PC-9 (cell line): ENCODE results near the gene PLXND1. TPM values are rescaled to one million over a fixed set of nuclear protein-coding genes. Genes with fewer than 3 reads are reported as not detected.

Source experiments
- BruUV-seq: library from RNA; stranded (reverse); fragments of 400-500 nt; replicated peaks from 2 replicates; lab custom pipeline; 2021; lab: Mats Ljungman, UMichigan
- CTCF ChIA-PET: fragments of 300-600 bp; sonication (Branson Sonifier 250); formaldehyde crosslinking; loops from one replicate; lab custom pipeline; 2022; ENCODE audit warnings: antibody characterized with exemption; lab: Charles Lee
- POLR2A ChIA-PET: fragments of 300-600 bp; sonication (Branson Sonifier 250); formaldehyde crosslinking; loops from one replicate; lab custom pipeline; 2022; ENCODE audit warnings: antibody characterized with exemption; ENCODE audit not compliant: unreplicated experiment; lab: Charles Lee
- DNase-seq, 2 experiments: peaks; one replicate each; pipeline versions ENCODE4 v3.0.0 to v3.0.0-alpha.2; 2015 to 2022; ENCODE audit warnings: mixed read lengths in 1 of 2
- H2AFZ ChIP-seq: fragments of 200-600 bp; sonication (generic); 2 replicates; pipeline ENCODE4 v1.8.1; 2017; ENCODE audit warnings: antibody characterized with exemption
- H3F3A ChIP-seq: fragments of 200-600 bp; sonication (generic); 2 replicates; pipeline ENCODE4 v1.8.1; 2017; ENCODE audit warnings: antibody characterized with exemption, mild to moderate bottlenecking, low read depth; ENCODE audit not compliant: insufficient read depth
- H3K27ac ChIP-seq: fragments of 200-600 bp; sonication (generic); 2 replicates; pipeline ENCODE4 v1.6.1; 2016; ENCODE audit warnings: mixed run types
- H3K27me3 ChIP-seq: fragments of 200-600 bp; sonication (generic); 2 replicates; pipeline ENCODE4 v1.6.1; 2016; ENCODE audit warnings: low read depth, mixed run types; ENCODE audit not compliant: insufficient read depth
- H3K36me3 ChIP-seq: fragments of 200-600 bp; sonication (generic); 2 replicates; pipeline ENCODE4 v1.6.1; 2016; ENCODE audit warnings: low read depth, mixed run types
- H3K4me1 ChIP-seq: fragments of 200-600 bp; sonication (generic); replicated peaks from 2 replicates; pipeline ENCODE4 v1.6.1; 2016; ENCODE audit warnings: mixed run types; ENCODE audit not compliant: insufficient read depth
- H3K4me2 ChIP-seq: fragments of 200-600 bp; sonication (generic); 2 replicates; pipeline ENCODE4 v1.6.1; 2017; ENCODE audit warnings: mixed run types
- H3K4me3 ChIP-seq: fragments of 200-600 bp; sonication (generic); 2 replicates; pipeline ENCODE4 v1.6.1; 2016; ENCODE audit warnings: mixed run types
- H3K79me2 ChIP-seq: fragments of 200-600 bp; sonication (generic); 2 replicates; pipeline ENCODE4 v1.6.1; 2017; ENCODE audit warnings: low read depth, mixed run types
- H3K9me2 ChIP-seq: fragments of 200-600 bp; sonication (generic); 2 replicates; pipeline ENCODE4 v1.8.1; 2017; ENCODE audit warnings: mild to moderate bottlenecking; ENCODE audit not compliant: insufficient read depth
- H3K9me3 ChIP-seq: fragments of 200-600 bp; sonication (generic); 2 replicates; pipeline ENCODE4 v1.8.1; 2016; ENCODE audit warnings: low read depth; ENCODE audit not compliant: insufficient read depth
- H4K20me1 ChIP-seq: fragments of 200-600 bp; sonication (generic); 2 replicates; pipeline ENCODE4 v1.8.1; 2017; ENCODE audit not compliant: insufficient read depth
- EZH2 ChIP-seq: fragments of 200-600 bp; sonication (generic); IDR thresholded peaks from 2 replicates; pipeline ENCODE4 v1.8.0; 2017; ENCODE audit warnings: antibody characterized with exemption, low read depth
- intact Hi-C: fragments of 100-400 bp; cut with micrococcal nuclease; formaldehyde crosslinking; loops from one replicate; pipeline ENCODE4 v1.10.0; 2022; ENCODE audit not compliant: unreplicated experiment
- total RNA-seq: library from RNA; stranded (reverse); gene quantifications from 2 replicates; pipeline ENCODE4 v1.2.3, GENCODE V29; 2021
- TF ChIP-seq, protein P1 (sequence below): fragments of 200-600 bp; sonication (generic); conservative IDR thresholded peaks from 2 replicates; pipeline ENCODE4 v1.6.1; 2017; ENCODE audit warnings: mixed run types, antibody characterized with exemption, mild to moderate bottlenecking, moderate library complexity

PLXND1 gene
- total RNA-seq, 1 experiment from 2014 or later: 44.4 TPM

DNA sequence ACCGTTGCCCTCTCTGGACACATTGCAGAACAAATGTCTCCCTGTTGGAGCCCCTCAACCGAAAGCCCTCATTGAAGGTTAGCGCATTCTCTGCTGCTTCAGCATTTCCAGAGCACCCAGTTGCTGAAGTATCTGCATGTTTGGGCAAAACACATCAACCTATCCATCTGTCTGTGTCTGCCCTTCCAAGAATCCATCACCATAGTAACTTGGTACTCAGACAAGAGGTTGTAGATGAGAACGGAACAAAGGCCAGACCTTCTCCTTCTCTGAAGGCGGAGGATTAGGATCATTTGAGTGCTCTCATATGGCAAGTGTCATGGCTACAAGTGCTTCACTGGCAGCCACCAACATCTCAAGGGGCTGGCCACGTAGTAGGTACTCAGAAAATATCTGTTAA is 101.1 kb downstream of the PLXND1 start:
- Histone ChIP-seq H3K36me3 (no peaks in the 10 kb centered on the region), H3K4me2 (no peak overlapping the region), H3K4me3 (no peak overlapping the region), H3K9me2 (no peaks in the 10 kb centered on the region), H4K20me1 (no peaks in the 10 kb centered on the region), H3K27ac (no peak overlapping the region), H3F3A (no peaks in the 10 kb centered on the region), H2AFZ (no peak overlapping the region), H3K4me1 (no peaks in the 10 kb centered on the region), H3K79me2 (no peaks in the 10 kb centered on the region), H3K27me3 (no peaks in the 10 kb centered on the region), H3K9me3 (no peaks in the 10 kb centered on the region)
- intact Hi-C loops: no loop called here
- ChIA-PET POLR2A (no interaction called here), CTCF (no interaction called here)
- TF ChIP-seq, protein P1, sequence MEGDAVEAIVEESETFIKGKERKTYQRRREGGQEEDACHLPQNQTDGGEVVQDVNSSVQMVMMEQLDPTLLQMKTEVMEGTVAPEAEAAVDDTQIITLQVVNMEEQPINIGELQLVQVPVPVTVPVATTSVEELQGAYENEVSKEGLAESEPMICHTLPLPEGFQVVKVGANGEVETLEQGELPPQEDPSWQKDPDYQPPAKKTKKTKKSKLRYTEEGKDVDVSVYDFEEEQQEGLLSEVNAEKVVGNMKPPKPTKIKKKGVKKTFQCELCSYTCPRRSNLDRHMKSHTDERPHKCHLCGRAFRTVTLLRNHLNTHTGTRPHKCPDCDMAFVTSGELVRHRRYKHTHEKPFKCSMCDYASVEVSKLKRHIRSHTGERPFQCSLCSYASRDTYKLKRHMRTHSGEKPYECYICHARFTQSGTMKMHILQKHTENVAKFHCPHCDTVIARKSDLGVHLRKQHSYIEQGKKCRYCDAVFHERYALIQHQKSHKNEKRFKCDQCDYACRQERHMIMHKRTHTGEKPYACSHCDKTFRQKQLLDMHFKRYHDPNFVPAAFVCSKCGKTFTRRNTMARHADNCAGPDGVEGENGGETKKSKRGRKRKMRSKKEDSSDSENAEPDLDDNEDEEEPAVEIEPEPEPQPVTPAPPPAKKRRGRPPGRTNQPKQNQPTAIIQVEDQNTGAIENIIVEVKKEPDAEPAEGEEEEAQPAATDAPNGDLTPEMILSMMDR: no peak
- no peak for TF ChIP-seq EZH2
- DNase-seq: no peak
- no TSS peak for BruUV-seq

Other genes with a start within 250 kb of the PLXND1 start
- gene EFCAB12, start 178.0 kb downstream of the PLXND1 start, total RNA-seq: 2.0 and 2.2 TPM in 2 replicates
- 48.6 and 49.4 TPM in 2 replicates for gene MBD4, start 166.7 kb downstream of the PLXND1 start, total RNA-seq
- 44.8 and 55.6 TPM in 2 replicates for gene IFT122, start 166.5 kb downstream of the PLXND1 start, total RNA-seq
- gene RHO, start 78.0 kb downstream of the PLXND1 start, total RNA-seq: not detected in 2 replicates
- not detected in 2 replicates for gene H1-8, start 63.5 kb downstream of the PLXND1 start, total RNA-seq